Adrenal gland (tissue), 12 donors: ENCODE results near the gene ASPG. TPM values are rescaled to one million over a fixed set of nuclear protein-coding genes. Genes with fewer than 3 reads are reported as not detected.

Experiments used
- DNase-seq, 7 donors: peaks; one replicate each; pipeline ENCODE4 v3.0.0-alpha.2; 2019 to 2020
- H3K27ac ChIP-seq, 5 donors: fragments of 200-600 bp; sonication (generic) in 4 of 5; 1 replicate in 3 of 5; 2 replicates in 2 of 5; pipeline versions ENCODE4 v1.5.1 to v1.8.0; 2016 to 2020; ENCODE audit warnings: mild to moderate bottlenecking in 1 of 5
- H3K27me3 ChIP-seq: fragments of 200-600 bp; 2 replicates; pipeline ENCODE4 v1.8.0; 2021
- H3K36me3 ChIP-seq, 2 donors: fragments of 200-600 bp; replicated peaks in 1 of 2; 1 replicate in 1 of 2; 2 replicates in 1 of 2; pipeline versions ENCODE4 v1.5.1 to v1.8.0; 2018 to 2022
- H3K4me1 ChIP-seq, 2 donors: fragments of 200-600 bp; replicated peaks in 1 of 2; 1 replicate in 1 of 2; 2 replicates in 1 of 2; pipeline versions ENCODE4 v1.5.1 to v1.8.0; 2018 to 2021
- H3K4me3 ChIP-seq, 4 donors: fragments of 200-600 bp; sonication (generic) in 3 of 4; one replicate each; pipeline ENCODE4 v1.5.1; 2016 to 2018
- H3K9me3 ChIP-seq, 3 donors: fragments of 200-600 bp; sonication (generic) in 1 of 3; replicated peaks in 1 of 3; 1 replicate in 2 of 3; 2 replicates in 1 of 3; pipeline versions ENCODE4 v1.5.1 to v1.8.0; 2016 to 2021
- POLR2A ChIP-seq, 2 donors: fragments of 450-650 bp; IDR thresholded peaks; one replicate each; pipeline ENCODE4 v1.6.1; 2017; ENCODE audit warnings: antibody characterized with exemption in 2 of 2, mild to moderate bottlenecking in 2 of 2, moderate library complexity in 1 of 2
- WGBS, 4 donors: extraction: QIAGEN DNeasy Blood & Tissue Kit in 2 of 4; methylation state at CpG; one replicate each; pipeline versions ENCODE4 v1.1.5 to v1.1.7; 2013 to 2017; 5-methylcytosine and 5-hydroxymethylcytosine counted together
- intact Hi-C, 2 donors: fragments of 100-400 bp; cut with DNase I; formaldehyde crosslinking; loops; one replicate each; pipeline versions ENCODE4 v1.14.1 to v1.15.0; 2022 to 2023
- polyA plus RNA-seq, 3 donors: library from polyadenylated mRNA; stranded (reverse); fragments of 200-250 nt in 2 of 3; fragments of 350-450 nt in 1 of 3; fragmentation: Illumina TruSeq in 1 of 3; extraction: RNeasy Lipid Tissue Mini Kit (QIAGEN cat#74804) in 1 of 3; gene quantifications; one replicate each; pipeline ENCODE4 v1.2.3, GENCODE V29; 2013 to 2014
- total RNA-seq, 9 donors: library from RNA; depleted of rRNA in 4 of 9; stranded (reverse); fragments of >200 nt in 4 of 9; fragments of 120-200 nt in 1 of 9; fragmentation: NEBNext Ultra II Directional in 1 of 9; extraction: Animal tissue kit (Norgen Biotek cat#: 25700) in 1 of 9; gene quantifications; one replicate each; pipeline versions ENCODE4 v1.1.0 to v1.2.4, GENCODE V29; 2013 to 2023
- TF ChIP-seq, protein P1 (sequence below), 6 experiments: fragments of 450-650 bp in 4 of 6; fragments of 200-600 bp in 2 of 6; sonication (generic) in 1 of 6; IDR thresholded peaks; 1 replicate in 5 of 6; 2 replicates in 1 of 6; pipeline versions ENCODE4 v1.5.1 to v1.8.0; 2016 to 2021; ENCODE audit warnings: antibody characterized with exemption in 6 of 6, mild to moderate bottlenecking in 2 of 6, moderate library complexity in 1 of 6
- donor health status: healthy with polysubstance abuse.
- donor health status: Bipolar disorder and iron deficiency.
- donor health status: DM: yes; HTN: yes; CAD: no.
- donor health status: DM: no; HTN: no; CAD: no.
- donor health status: DM: no; HTN: no; CAD: no.
- donor health status: DM: yes; HTN: yes; CAD: no.

Gene ASPG
- total and polyA plus RNA-seq, 12 donors: 0.07 to 9.1 (median 3.3) TPM

DNA sequence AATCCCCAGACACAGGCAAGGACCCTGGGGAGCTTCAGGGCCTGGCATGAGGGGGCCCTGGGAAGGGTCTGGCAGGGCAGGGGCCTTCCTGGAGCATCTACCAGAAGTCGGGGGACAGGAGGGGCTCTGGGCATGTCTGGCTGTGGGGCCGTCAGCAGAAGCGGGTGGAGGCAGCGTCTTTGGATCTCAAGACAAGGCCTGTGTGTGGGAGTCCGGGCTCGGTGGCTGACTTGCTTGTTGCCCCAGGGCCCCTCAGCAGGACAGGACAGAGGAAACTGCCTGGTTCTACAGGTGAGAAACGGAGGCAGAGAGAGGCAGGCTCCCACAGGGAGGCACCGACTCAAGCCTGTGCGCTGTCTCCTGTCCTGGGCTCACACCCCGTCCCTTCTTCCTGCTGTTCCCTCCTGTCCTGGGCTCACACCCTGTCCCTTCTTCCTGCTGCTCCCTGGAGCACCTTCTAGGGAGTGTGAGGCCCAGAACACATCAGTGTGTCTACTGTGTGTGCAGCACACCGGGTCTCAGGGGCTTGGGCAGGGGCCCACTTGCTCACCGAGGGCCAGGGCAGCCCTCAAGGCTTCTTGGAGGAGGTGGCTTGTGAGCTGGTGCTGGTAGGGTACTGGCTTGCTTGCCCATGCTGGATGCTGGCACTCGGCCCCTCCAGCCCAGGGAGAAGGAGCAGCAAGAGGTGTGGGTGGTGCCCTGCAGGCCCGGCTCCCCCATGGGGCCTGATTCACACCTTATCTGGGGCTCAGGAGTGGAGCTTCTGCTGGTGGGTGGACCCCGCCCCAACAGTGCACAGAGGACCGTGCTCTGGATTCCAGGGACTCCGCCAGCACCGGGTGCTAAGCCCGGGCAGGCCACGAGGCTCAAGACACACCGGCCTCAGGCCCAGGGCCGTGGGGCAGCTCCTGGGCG is 14.9 kb downstream of the ASPG start:
- intact Hi-C loops: no loop called here
- H3K9me3 ChIP-seq: no peaks in the 10 kb centered on the region
- no peak overlapping the region for H3K4me3 ChIP-seq
- 74 to 91% (median 78%) methylated on average over 3 to 23 of the region's 23 CpGs for WGBS, 4 donors
- H3K36me3 ChIP-seq: no peaks in the 10 kb centered on the region
- TF ChIP-seq, protein P1, sequence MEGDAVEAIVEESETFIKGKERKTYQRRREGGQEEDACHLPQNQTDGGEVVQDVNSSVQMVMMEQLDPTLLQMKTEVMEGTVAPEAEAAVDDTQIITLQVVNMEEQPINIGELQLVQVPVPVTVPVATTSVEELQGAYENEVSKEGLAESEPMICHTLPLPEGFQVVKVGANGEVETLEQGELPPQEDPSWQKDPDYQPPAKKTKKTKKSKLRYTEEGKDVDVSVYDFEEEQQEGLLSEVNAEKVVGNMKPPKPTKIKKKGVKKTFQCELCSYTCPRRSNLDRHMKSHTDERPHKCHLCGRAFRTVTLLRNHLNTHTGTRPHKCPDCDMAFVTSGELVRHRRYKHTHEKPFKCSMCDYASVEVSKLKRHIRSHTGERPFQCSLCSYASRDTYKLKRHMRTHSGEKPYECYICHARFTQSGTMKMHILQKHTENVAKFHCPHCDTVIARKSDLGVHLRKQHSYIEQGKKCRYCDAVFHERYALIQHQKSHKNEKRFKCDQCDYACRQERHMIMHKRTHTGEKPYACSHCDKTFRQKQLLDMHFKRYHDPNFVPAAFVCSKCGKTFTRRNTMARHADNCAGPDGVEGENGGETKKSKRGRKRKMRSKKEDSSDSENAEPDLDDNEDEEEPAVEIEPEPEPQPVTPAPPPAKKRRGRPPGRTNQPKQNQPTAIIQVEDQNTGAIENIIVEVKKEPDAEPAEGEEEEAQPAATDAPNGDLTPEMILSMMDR (IDR thresholded peaks at IDR 0.05): no peak
- no peak for TF ChIP-seq POLR2A (IDR thresholded peaks at IDR 0.05)
- H3K27me3 ChIP-seq: peaks cover 4% of the 10 kb centered on the region
- H3K27ac ChIP-seq: no peak overlapping the region
- no peaks in the 10 kb centered on the region for H3K4me1 ChIP-seq
- no peak for DNase-seq

DNA sequence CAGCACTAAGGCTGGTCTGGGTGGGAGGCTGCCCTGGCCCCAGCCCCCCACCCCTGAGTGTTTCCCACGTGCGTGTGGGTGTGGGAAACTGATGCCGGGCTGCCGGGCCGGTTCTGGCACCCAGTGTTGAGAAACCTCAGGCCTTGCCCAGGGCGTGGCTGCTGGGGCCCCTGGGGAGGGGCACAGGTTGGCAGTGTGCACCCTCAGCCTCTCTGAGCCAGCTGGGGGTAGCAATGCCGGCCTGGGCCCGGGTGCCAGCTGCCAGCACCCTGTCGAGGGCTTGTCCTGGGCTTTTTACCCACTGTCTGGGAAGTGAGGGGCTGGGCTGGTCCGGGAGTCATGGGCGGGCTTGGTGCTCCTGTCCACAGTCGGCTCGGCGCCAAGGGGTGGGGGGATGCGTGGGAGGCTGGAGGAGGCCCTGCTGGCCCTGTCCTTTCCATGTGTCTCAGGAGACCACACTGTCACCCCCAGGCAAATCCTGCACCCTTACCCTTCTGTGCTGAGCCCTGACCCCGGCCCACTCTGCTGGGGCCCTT is 15.7 kb downstream of the ASPG start:
- no peak overlapping the region for H3K27ac ChIP-seq
- no peaks in the 10 kb centered on the region for H3K9me3 ChIP-seq
- H3K4me1 ChIP-seq: no peaks in the 10 kb centered on the region
- DNase-seq: no peak
- H3K27me3 ChIP-seq: no peaks in the 10 kb centered on the region
- intact Hi-C loops: no loop called here
- 10 to 75% (median 75%) methylated on average over 2 to 16 of the region's 16 CpGs; no CpG with 5 or more reads in 1 of the 4 donors for WGBS, 4 donors
- TF ChIP-seq, protein P1 (IDR thresholded peaks at IDR 0.05): no peak
- TF ChIP-seq POLR2A (IDR thresholded peaks at IDR 0.05): no peak
- H3K36me3 ChIP-seq: no peaks in the 10 kb centered on the region
- H3K4me3 ChIP-seq: no peak overlapping the region

DNA sequence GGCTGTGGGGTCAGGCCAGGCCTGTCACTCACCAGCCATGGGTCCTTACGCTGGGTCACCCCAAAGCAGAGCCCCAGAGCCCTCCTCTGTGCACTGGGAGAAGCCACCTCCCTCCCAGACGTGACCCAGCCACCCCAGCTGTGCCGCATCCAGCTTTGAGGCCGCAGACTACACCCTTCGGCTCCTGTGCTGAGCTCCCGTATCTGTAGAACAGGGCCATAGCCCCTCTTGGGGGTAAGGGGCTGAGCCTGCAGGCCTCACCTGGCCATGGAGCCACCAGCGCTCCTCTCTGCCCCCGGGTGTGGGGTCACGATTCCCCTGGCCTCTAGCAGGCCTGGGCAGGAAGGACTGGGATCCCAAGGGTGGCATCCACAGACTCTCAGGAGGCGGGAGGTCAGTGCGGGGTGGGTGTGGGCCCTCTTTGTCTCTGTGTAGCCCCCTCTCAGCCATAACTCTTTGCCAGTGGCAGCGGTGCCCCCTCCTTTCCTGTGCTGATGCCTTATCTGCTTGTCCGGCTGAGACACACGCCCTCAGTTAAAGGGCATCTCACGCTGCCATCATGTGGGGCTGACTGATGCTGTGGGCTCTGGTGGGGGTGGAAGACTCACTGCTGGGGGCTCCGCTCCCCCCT is 16.3 kb downstream of the ASPG start:
- no peak overlapping the region for H3K27ac ChIP-seq
- no peaks in the 10 kb centered on the region for H3K27me3 ChIP-seq
- no peaks in the 10 kb centered on the region for H3K36me3 ChIP-seq
- 66 to 76% (median 74%) methylated on average over 7 to 16 of the region's 16 CpGs for WGBS, 4 donors
- H3K4me3 ChIP-seq: no peak overlapping the region
- no peaks in the 10 kb centered on the region for H3K9me3 ChIP-seq
- no peak for DNase-seq
- H3K4me1 ChIP-seq: no peaks in the 10 kb centered on the region
- intact Hi-C loops: no loop called here
- no peak for TF ChIP-seq POLR2A (IDR thresholded peaks at IDR 0.05)
- TF ChIP-seq, protein P1 (IDR thresholded peaks at IDR 0.05): no peak

DNA sequence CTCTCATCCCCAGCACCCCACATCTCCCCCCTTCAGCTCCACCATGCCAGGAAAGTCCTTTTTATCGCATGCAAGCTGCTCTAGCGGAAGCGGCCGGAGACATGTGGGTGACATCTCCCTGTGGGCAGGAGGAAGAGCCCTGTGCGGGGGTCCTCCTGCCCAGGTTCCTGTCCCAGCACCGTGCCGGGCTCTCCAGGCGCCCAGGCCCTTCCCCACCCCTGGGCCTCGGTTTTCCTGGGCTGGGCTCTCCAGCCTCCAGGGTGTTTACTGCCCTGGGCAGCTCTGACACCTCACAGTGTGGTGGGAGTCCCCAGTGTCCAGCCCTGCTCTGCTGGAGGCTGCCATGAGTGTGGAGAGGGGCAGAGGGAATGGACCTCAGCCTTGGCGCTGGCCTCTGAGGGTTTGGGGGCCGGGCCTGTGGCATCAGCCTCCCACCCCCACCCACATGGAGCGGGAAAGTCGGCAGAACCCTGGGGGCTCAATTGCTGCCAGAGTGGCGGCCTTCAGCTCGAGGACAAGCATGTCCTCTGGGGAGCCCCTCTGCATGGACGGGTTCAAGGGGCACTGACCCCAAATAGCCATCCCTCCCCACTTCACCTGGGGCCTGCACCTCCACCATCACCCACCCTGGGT is 16.9 kb downstream of the ASPG start:
- TF ChIP-seq, protein P1 (IDR thresholded peaks at IDR 0.05): no peak
- no peak for TF ChIP-seq POLR2A (IDR thresholded peaks at IDR 0.05)
- DNase-seq: no peak
- intact Hi-C loops: no loop called here

More for the DNA sequence above, 16.9 kb downstream of the ASPG start:
- Histone ChIP-seq H3K4me1 (no peaks in the 10 kb centered on the region), H3K36me3 (no peaks in the 10 kb centered on the region), H3K27ac (no peak overlapping the region), H3K4me3 (no peak overlapping the region), H3K27me3 (no peaks in the 10 kb centered on the region), H3K9me3 (no peaks in the 10 kb centered on the region)
- 63 to 77% (median 71%) methylated on average over 7 to 16 of the region's 16 CpGs for WGBS, 4 donors
